Astrocyte (in vitro differentiated cells and primary cell): ENCODE data around the gene AACS.

Source experiments
- CTCF ChIP-seq: IDR thresholded peaks from 2 replicates; pipeline ENCODE4 v1.5.1; 2011; ENCODE audit warnings: low read depth, mild to moderate bottlenecking, inconsistent platforms, low read length, moderate library complexity; ENCODE audit not compliant: insufficient read depth
- EZH2 ChIP-seq: IDR thresholded peaks from 2 replicates; pipeline ENCODE4 v1.6.1; 2012; ENCODE audit warnings: mild to moderate bottlenecking, low read length, inconsistent platforms; ENCODE audit not compliant: insufficient read depth

GRCh38 chr12:125018356-125018755, 46.9 kb upstream of the AACS start:
- no peak for TF ChIP-seq CTCF
- no peak for TF ChIP-seq EZH2
